Putamen (tissue), 1 donor: Measurements from ENCODE around the gene RHOH.

Source experiments
- DNase-seq: peaks from one replicate; pipeline ENCODE4 v3.0.0-alpha.2; 2016; ENCODE audit warnings: low spot score

Gene RHOH

GRCh38 chr4:40238008-40238699 is 41.3 kb downstream of the RHOH start:
- no peak for DNase-seq

GRCh38 chr4:40238700-40239548 is 42.1 kb downstream of the RHOH start:
- no peak for DNase-seq

GRCh38 chr4:40240040-40240653 is 43.3 kb downstream of the RHOH start:
- no peak for DNase-seq

- no peak for DNase-seq
Measured at GRCh38 chr4:40241026-40241425, 44.2 kb downstream of the RHOH start.

DNA sequence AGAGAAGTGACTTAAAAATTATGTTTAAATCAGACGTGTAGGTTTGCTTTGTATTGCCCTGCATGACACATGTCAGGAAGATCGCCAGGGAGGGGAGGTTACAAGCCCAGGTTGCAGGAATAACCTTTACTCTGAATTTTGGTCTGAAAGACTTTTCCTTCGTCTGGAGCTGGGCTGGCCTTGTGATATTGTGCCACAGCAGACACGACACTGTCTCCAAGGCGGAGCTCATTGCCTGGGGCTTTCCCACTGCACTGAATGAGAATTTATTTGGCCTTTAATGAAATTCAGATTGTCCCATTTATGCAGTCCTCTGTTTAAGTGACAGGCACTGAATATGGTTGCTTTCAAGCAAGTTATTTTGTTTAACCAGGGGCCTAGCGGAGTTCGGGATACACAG is 45.1 kb downstream of the RHOH start:
- DNase-seq = no peak

GRCh38 chr4:40243386-40243948 is 46.6 kb downstream of the RHOH start:
- no peak for DNase-seq

- no peak for DNase-seq
Measured at GRCh38 chr4:40244606-40245005, 47.8 kb downstream of the RHOH start.

GRCh38 chr4:40245550-40245949 is 48.7 kb downstream of the RHOH start:
- DNase-seq = no peak

GRCh38 chr4:40246011-40246900 is 49.4 kb downstream of the RHOH start:
- no peak for DNase-seq

DNA sequence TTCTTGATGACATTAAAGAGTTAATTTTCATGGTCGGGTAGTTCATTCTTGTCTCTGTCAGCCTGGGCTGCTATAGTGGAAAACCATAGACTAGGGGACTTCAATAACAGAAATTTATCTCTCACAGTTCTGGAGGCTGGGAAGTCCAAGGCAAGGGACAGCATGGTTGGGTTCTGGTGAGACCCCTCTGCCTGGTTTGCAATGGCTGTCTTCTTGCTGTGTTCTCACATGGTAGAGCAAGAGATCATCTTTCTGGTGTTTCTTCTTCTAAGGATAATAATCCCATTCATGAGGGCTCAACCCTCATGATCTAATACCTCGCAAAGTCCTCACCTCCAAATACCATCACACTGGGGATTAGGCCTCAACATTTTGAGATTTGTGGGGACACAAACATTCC is 50.1 kb downstream of the RHOH start:
- no peak for DNase-seq

- DNase-seq = no peak
Measured at GRCh38 chr4:40247350-40247749, 50.5 kb downstream of the RHOH start.

GRCh38 chr4:40251366-40251765 is 54.5 kb downstream of the RHOH start:
- no peak for DNase-seq

- no peak for DNase-seq
Measured at GRCh38 chr4:40253906-40254305, 57.1 kb downstream of the RHOH start.

GRCh38 chr4:40254608-40255392 is 58.0 kb downstream of the RHOH start:
- DNase-seq = peak; percentile 23

DNA sequence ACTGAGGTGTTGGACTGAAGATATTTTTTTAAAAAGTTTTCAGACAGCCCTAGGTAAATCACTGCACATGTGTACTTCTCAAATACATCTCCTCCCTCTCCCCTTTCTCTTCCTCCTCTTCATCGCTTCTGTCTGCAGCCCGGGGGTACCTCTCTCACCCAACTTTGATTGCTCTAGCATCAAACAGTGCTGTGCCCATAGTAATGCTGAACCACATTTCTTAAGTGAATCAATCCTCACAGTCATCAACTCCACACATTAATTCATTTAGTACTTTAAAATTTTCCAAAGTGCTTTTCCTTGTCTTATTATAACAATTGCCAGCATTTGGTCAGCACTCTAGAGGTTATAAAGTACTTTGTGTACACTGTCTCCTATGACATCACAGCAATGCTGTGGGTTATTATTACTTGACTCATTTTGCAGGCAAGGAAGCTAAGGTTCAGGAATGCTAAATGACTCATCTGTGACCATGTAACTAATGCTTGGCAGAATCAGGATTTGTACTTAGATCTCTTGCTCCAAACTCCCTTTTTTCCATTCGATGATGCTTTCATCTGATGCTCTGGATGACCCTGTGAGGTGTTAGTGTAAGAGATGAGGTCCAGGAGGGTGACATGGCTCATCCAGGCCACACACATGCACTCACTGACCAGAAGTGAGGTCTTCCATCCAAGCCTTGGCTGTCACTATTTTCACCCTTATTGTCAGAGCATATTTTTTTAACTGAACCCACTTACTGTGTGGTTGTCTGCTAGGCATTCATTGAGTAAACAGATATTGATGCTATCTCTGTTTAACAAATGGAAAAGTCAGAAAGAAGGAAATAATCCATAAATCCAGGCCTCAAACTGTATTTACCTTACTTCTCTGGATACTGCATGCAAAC is 58.8 kb downstream of the RHOH start:
- DNase-seq = no peak

DNA sequence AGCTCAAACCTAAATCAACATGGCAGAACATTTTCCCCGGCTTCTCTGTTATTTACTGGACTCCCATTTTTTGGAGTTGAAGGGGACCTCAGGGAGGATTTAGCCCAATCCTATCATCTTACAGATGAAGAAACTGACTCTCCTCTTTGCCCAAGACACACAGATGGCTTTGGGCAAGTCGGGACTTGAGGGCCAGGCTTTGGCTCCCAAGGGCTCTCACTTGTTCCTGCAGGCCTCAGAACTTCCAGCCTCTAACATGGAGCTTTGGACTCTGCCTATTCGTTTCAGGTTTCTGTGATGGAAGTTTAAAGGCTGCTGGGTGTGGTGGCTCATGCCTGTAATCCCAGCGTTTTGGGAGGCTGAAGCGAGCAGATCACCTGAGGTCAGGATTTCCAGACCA is 59.5 kb downstream of the RHOH start:
- no peak for DNase-seq

- DNase-seq = no peak
Measured at GRCh38 chr4:40256817-40257216, 60.0 kb downstream of the RHOH start.

- no peak for DNase-seq
Measured at GRCh38 chr4:40258627-40259026, 61.8 kb downstream of the RHOH start.

GRCh38 chr4:40261231-40262076 is 64.6 kb downstream of the RHOH start:
- DNase-seq = no peak
